Stimulated activated CD8-positive, alpha-beta memory T cell treated with anti-CD3 and anti-CD28 coated beads, Interleukin-4, amount 100 ng/mL, for 1 hour (primary cell): ENCODE measurements around the gene SF3B6.

Experiments used
- DNase-seq, 2 donors: peaks; one replicate each; pipeline ENCODE4 v3.0.0-alpha.2; 2020; ENCODE audit warnings: low read depth in 2 of 2, low spot score in 1 of 2

The SF3B6 gene

DNA sequence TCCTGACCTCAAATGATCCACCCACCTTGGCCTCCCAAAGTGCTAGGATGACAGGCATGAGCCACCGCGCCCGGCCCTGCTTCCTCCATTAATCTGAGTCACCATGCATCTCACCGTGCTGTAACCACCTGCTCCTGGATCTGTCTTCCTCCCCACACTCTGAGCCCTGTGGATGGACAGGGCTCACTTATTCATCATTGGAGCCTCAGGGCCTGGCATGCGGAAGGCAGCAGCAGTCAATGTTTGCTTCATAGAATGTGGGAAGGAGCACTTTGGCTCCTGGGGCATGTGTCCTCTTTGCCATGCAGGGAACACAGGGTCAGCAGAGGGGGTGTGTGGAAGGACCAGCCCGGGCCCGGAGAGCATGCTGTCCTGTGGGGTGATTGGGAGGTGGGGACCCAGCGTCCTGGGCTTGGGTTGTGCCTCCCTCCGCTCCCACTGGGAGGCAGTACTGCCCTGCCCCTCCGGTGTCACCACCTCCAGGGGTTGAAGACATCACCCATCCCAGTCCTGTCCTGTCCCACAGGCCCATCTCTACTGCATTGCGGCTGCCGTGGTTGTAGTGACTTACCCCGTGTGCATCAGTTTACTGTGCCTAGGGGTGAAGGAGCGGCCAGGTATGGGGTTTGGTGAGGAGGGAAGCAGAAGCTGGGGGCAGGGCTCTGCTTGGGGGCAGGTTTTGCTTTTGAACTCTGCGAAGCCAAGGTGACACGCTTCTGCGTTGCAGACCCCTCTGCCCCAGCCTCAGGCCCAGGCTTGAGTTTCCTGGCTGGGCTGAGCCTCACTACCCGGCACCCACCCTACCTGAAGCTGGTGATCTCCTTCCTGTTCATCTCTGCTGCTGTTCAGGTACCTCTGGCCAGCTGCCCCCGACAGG is 54.8 kb downstream of the SF3B6 start:
- DNase-seq: no peak

- no peak for DNase-seq
Measured at GRCh38 chr2:24020244-24020643, 55.9 kb downstream of the SF3B6 start.

GRCh38 chr2:24019729-24020128 is 56.4 kb downstream of the SF3B6 start:
- no peak for DNase-seq

DNA sequence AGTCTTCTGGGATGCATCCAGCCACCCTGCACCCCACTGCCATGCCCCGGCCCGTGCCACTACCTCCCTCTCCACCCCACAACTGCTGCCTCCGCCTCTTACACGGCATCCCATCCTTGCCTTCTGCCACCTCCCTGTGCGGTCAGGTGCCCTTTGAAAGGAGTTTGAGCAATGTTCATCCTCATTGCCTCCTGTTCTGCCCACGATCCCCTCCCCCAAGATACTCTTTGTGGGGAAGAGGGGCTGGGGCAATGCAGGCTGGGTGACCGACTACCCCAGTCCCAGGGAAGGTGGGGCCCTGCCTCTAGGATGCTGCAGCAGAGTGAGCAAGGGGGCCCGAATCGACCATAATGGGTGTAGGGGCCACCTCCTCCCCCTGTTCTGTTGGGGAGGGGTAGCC is 57.9 kb downstream of the SF3B6 start:
- DNase-seq: no peak

DNA sequence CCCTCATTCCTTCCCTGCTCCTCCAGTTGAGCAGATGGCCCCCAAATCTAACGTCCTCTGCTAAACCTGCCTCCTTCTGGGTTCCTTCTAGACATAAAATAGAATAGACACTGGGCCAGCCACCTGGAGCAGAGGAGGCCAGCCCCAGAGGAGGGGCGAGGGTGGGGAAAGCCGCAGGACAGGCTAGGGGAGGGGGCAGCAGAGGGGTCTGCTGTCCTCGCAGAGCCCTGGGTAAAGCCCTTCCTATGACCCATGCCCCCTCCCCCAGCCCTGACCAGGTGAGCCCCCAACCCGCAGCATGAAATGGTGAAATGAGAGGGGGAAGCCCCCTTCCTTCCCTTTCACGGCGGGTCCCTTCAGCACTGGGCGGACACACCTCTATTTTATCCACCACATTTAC is 58.4 kb downstream of the SF3B6 start:
- DNase-seq: no peak
